ENCODE results near the gene GALNT11.
"Not testable (repeated sequence)": the region's sequence is repeated elsewhere in the genome, so short reads cannot be mapped to it uniquely, and the experiment has no call there.

GALNT11 gene

GRCh38 chr7:152013974-152014373, 11.5 kb upstream of the GALNT11 start:
- H3K27ac ChIP-seq = peak overlapping the region; percentile 55; the same call in 1 of the 2 replicates
- no peak for TF ChIP-seq ZFX (IDR thresholded peaks at IDR 0.05; ENCODE audit: borderline replicate concordance)
- TF ChIP-seq, protein P1, sequence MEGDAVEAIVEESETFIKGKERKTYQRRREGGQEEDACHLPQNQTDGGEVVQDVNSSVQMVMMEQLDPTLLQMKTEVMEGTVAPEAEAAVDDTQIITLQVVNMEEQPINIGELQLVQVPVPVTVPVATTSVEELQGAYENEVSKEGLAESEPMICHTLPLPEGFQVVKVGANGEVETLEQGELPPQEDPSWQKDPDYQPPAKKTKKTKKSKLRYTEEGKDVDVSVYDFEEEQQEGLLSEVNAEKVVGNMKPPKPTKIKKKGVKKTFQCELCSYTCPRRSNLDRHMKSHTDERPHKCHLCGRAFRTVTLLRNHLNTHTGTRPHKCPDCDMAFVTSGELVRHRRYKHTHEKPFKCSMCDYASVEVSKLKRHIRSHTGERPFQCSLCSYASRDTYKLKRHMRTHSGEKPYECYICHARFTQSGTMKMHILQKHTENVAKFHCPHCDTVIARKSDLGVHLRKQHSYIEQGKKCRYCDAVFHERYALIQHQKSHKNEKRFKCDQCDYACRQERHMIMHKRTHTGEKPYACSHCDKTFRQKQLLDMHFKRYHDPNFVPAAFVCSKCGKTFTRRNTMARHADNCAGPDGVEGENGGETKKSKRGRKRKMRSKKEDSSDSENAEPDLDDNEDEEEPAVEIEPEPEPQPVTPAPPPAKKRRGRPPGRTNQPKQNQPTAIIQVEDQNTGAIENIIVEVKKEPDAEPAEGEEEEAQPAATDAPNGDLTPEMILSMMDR (IDR thresholded peaks at IDR 0.05) = no peak

GRCh38 chr7:152014722-152015121, 10.8 kb upstream of the GALNT11 start:
- TF ChIP-seq, protein P1 (IDR thresholded peaks at IDR 0.05) = no peak
- no peak for TF ChIP-seq ZFX (IDR thresholded peaks at IDR 0.05; ENCODE audit: borderline replicate concordance)
- peak overlapping the region; percentile 55 for H3K27ac ChIP-seq

DNA sequence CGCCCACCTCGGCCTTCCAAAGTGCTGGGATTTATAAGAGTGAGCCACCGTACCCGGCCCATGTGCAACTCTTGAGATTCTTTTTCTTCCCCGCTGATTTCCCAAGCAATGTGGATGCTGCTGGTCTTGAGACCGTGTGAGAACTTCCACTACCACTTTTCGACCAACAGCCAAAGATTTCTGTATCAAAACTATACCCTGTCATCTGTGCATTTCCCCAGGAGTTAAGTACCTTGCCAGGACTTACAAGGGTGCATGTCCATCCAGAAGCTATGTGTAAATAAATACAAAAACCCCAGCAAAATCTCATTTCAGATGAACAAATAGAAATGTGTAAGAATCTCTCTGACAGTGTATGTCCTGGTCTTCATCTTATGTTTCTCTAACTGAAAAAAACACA, 9.9 kb upstream of the GALNT11 start:
- peak overlapping the region; percentile 55; the same call in 1 of the 2 replicates for H3K27ac ChIP-seq
- TF ChIP-seq ZFX (IDR thresholded peaks at IDR 0.05; ENCODE audit: borderline replicate concordance) = no peak
- TF ChIP-seq, protein P1 (IDR thresholded peaks at IDR 0.05) = no peak

DNA sequence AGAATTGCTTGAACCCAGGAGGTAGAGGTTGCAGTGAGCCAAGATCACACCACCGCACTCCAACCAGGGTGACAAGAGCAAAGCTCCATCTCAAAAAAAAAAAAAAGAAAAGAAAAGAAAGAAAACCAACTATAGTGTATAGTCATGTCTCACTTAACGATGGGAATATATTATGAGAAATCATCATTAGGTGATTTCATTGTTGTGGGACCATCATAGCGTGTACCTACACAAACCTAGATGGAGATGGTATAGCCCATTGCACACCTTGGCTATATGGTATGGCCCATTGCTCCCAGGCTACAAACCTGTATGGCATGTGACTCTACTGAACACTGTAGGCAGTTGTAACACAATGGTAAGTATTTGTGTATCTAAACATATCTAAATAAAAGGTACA, 8.5 kb upstream of the GALNT11 start:
- TF ChIP-seq ZFX (IDR thresholded peaks at IDR 0.05; ENCODE audit: borderline replicate concordance) = no peak
- TF ChIP-seq, protein P1 (IDR thresholded peaks at IDR 0.05) = no peak
- H3K27ac ChIP-seq = no peak overlapping the region

DNA sequence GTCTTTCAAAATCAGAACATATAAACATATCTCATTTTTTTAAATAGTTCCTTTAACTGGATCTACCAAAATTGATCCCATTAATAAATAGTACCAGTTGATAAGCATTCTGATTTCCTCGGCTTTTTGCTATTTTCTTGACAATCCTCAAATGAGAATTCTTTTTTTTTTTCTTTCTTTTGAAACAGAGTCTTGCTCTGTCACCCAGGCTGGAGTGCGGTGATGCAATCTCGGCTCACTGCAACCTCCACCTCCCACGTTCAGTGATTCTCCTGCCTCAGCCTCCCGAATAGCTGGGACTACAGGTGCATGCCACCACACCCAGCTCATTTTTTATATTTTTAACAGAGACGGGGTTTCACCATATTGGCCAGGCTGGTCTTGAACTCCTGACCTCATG, 7.8 kb upstream of the GALNT11 start:
- not testable (repeated sequence) for H3K27ac ChIP-seq

- H3K27ac ChIP-seq = not testable (repeated sequence)
Measured at GRCh38 chr7:152021740-152022139, 3.7 kb upstream of the GALNT11 start.

GRCh38 chr7:152025937-152026890, 740 bp downstream of the GALNT11 start:
- TF ChIP-seq, protein P1 (IDR thresholded peaks at IDR 0.05) = peak; percentile 23
- TF ChIP-seq ZFX (IDR thresholded peaks at IDR 0.05; ENCODE audit: borderline replicate concordance) = no peak
- peak overlapping the region; percentile 82 for H3K27ac ChIP-seq

GRCh38 chr7:152027491-152028365, 2.3 kb downstream of the GALNT11 start:
- not testable (repeated sequence) for H3K27ac ChIP-seq

All from 22Rv1 (cell line).